Activated B cell treated with CpG ODN at 0.5 μM for 24 hours (primary cell): ENCODE results near the gene GRM4. TPM values are rescaled to one million over a fixed set of nuclear protein-coding genes. Genes with fewer than 3 reads are reported as not detected.
"Not testable (repeated sequence)": the region's sequence is repeated elsewhere in the genome, so short reads cannot be mapped to it uniquely, and the experiment has no call there.

Experiments
- ATAC-seq: fragments of 200-7000 bp; cut with Tn5 transposase; one replicate; pipeline ENCODE4 v1.10.0; 2021; ENCODE audit warnings: low read depth, mild to moderate bottlenecking, moderate library complexity
- CTCF ChIA-PET: fragments of 350-600 bp; sonication (Branson Sonifier 250); formaldehyde crosslinking; loops from one replicate; lab custom pipeline; 2021; ENCODE audit warnings: antibody characterized with exemption; lab: Charles Lee
- POLR2A ChIA-PET: fragments of 350-600 bp; sonication (Branson Sonifier 250); formaldehyde crosslinking; loops from one replicate; lab custom pipeline; 2021; ENCODE audit warnings: antibody characterized with exemption; lab: Charles Lee
- DNase-seq: peaks from one replicate; pipeline ENCODE4 v3.0.0; 2022
- H3K27ac Mint-ChIP-seq: one replicate; pipeline ENCODE4 v1.8.0; 2020; ENCODE audit warnings: mixed read lengths
- H3K27me3 Mint-ChIP-seq: one replicate; pipeline ENCODE4 v1.8.0; 2021; ENCODE audit warnings: mixed read lengths
- H3K36me3 Mint-ChIP-seq: one replicate; pipeline ENCODE4 v1.8.0; 2021; ENCODE audit warnings: low read depth, mixed read lengths
- H3K4me1 Mint-ChIP-seq: one replicate; pipeline ENCODE4 v1.8.0; 2021; ENCODE audit warnings: mixed read lengths
- H3K4me3 Mint-ChIP-seq: one replicate; pipeline ENCODE4 v1.8.0; 2020; ENCODE audit warnings: mild to moderate bottlenecking, mixed read lengths
- H3K9me3 Mint-ChIP-seq: one replicate; pipeline ENCODE4 v1.8.0; 2020; ENCODE audit warnings: mixed read lengths
- CTCF ChIP-seq: fragments of 200-600 bp; IDR thresholded peaks from one replicate; pipeline ENCODE4 v1.8.0; 2022; ENCODE audit warnings: antibody characterized with exemption, mild to moderate bottlenecking
- intact Hi-C: fragments of 100-400 bp; cut with micrococcal nuclease; formaldehyde crosslinking; loops from one replicate; pipeline ENCODE4 v1.15.1; 2024
- total RNA-seq: library from RNA; stranded (reverse); gene quantifications from 2 replicates; pipeline ENCODE4 v1.2.3, GENCODE V29; 2022

The GRM4 gene
- total RNA-seq = not detected in 2 replicates

GRCh38 chr6:34146021-34146782 is at the start of gene GRM4:
GRM4 (minus strand) TSS chr6:34146087; CDS start chr6:34133496, 12,591 bp downstream.
- CTCF ChIA-PET = interaction anchor here (1.8 kb wide), 1 partner anchor 8 kb away, joined by 5 read pairs; no protein-coding TSS in a partner anchor
- DNase-seq (no peak), ATAC-seq (no peak)
- Mint-ChIP-seq H3K27ac (no peak within 1 kb of the TSS), H3K9me3 (no peaks in the 10 kb centered on the region), H3K4me3 (peak within 1 kb of the TSS; percentile 74), H3K4me1 (peaks cover 20% of the 10 kb centered on the region), H3K27me3 (peaks cover 51% of the 10 kb centered on the region), H3K36me3 (no peaks in the 10 kb centered on the region)
- intact Hi-C loops = no loop called here
- POLR2A ChIA-PET = interaction anchor here (0.6 to 0.7 kb wide), 2 partner anchors 14 to 307 kb away, joined by 5 to 10 read pairs; no protein-coding TSS in a partner anchor
- TF ChIP-seq CTCF = no peak

GRCh38 chr6:34194772-34195171 is 48.9 kb upstream of the GRM4 start:
- no peak overlapping the region for H3K4me3 Mint-ChIP-seq
- intact Hi-C loops = loop anchor here (10.0 kb wide), 1 partner anchor 120 kb away; no protein-coding TSS in a partner anchor
- no peaks in the 10 kb centered on the region for H3K9me3 Mint-ChIP-seq
- DNase-seq (no peak), ATAC-seq (no peak)
- no peaks in the 10 kb centered on the region for H3K36me3 Mint-ChIP-seq
- ChIA-PET POLR2A (interaction anchor here (0.6 to 4.4 kb wide), 4 partner anchors 12 to 215 kb away, joined by 3 to 57 read pairs (median 20); partner anchors contain the start of genes HMGA1 and SMIM29), CTCF (interaction anchor here (1.8 to 3.9 kb wide), 4 partner anchors 26 to 220 kb away, joined by 13 to 77 read pairs (median 38); partner anchors contain the start of gene SMIM29)
- TF ChIP-seq CTCF = no peak
- no peaks in the 10 kb centered on the region for H3K27me3 Mint-ChIP-seq
- H3K27ac Mint-ChIP-seq = no peak overlapping the region
- peaks cover 16% of the 10 kb centered on the region for H3K4me1 Mint-ChIP-seq

GRCh38 chr6:34190504-34191122 is 44.7 kb upstream of the GRM4 start:
- Mint-ChIP-seq H3K4me1 (peaks cover 11% of the 10 kb centered on the region), H3K27ac (peak overlapping the region; percentile 30), H3K4me3 (peak overlapping the region; percentile 19), H3K27me3 (no peaks in the 10 kb centered on the region), H3K9me3 (no peaks in the 10 kb centered on the region), H3K36me3 (no peaks in the 10 kb centered on the region)
- ChIA-PET POLR2A (interaction anchor here (0.5 to 2.2 kb wide), 9 partner anchors 8 to 235 kb away, joined by 3 to 22 read pairs (median 5); partner anchors contain the start of genes HMGA1, RPS10 and SMIM29), CTCF (interaction anchor here (0.7 to 2.2 kb wide), 11 partner anchors 11 to 224 kb away, joined by 3 to 15 read pairs (median 4); partner anchors contain the start of gene SMIM29)
- ATAC-seq (no peak), DNase-seq (no peak)
- no peak for TF ChIP-seq CTCF
- intact Hi-C loops = loop anchor here (10.0 kb wide), 1 partner anchor 124 kb away; no protein-coding TSS in a partner anchor

GRCh38 chr6:34189806-34190503 is 44.1 kb upstream of the GRM4 start:
- Mint-ChIP-seq H3K4me3 (peak overlapping the region; percentile 19), H3K27ac (peak overlapping the region; percentile 30), H3K9me3 (no peaks in the 10 kb centered on the region), H3K36me3 (no peaks in the 10 kb centered on the region), H3K27me3 (no peaks in the 10 kb centered on the region), H3K4me1 (peaks cover 11% of the 10 kb centered on the region)
- peak; percentile 37 for DNase-seq
- intact Hi-C loops = loop anchor here (10.0 kb wide), 1 partner anchor 125 kb away; no protein-coding TSS in a partner anchor
- POLR2A ChIA-PET = interaction anchor here (0.5 to 2.2 kb wide), 7 partner anchors 9 to 236 kb away, joined by 3 to 22 read pairs (median 5); partner anchors contain the start of genes HMGA1, RPS10 and SMIM29
- CTCF ChIA-PET = interaction anchor here (0.7 to 2.2 kb wide), 11 partner anchors 11 to 225 kb away, joined by 3 to 15 read pairs (median 4); partner anchors contain the start of gene SMIM29
- peak; percentile 94 for ATAC-seq
- TF ChIP-seq CTCF = no peak

- H3K27ac Mint-ChIP-seq, H3K9me3 Mint-ChIP-seq, H3K4me3 Mint-ChIP-seq, ATAC-seq, DNase-seq, CTCF ChIA-PET, H3K36me3 Mint-ChIP-seq, intact Hi-C loops, H3K27me3 Mint-ChIP-seq: not testable (repeated sequence)
- peaks cover 25% of the 10 kb centered on the region for H3K4me1 Mint-ChIP-seq
- POLR2A ChIA-PET = interaction anchor here (1.0 to 1.2 kb wide), 2 partner anchors 11 to 60 kb away, joined by 3 to 4 read pairs; no protein-coding TSS in a partner anchor
Measured at GRCh38 chr6:34184726-34185125, 38.8 kb upstream of the GRM4 start.
